Measurements from ENCODE around the gene SORCS2.

DNA sequence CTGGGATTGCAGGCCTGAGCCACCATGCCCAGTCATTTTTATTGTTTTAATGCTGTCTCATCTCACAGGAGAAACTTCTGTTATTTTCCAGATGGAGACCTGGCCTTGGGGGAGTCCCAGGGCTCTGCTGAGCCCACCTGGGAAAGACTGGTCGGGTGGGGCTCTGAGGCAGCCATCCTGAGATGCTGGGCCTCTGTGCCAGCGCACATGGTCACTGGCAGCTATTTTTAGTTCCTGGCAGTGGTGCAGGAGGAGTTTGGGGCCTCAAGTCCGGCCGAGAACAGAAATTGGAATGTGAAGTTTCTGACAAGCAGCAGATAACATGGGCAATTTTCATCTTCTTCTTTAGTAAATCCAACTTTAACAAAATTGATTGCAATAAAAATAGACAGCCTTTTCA lies 44.5 kb downstream of the SORCS2 start:
- TF ChIP-seq CTCF (IDR thresholded peaks at IDR 0.05; ENCODE audit: low read depth, low read length) = no peak
- no peak for TF ChIP-seq POLR2A (IDR thresholded peaks at IDR 0.05; ENCODE audit: extremely low read depth, insufficient read length)
- no peak for TF ChIP-seq MAX (IDR thresholded peaks at IDR 0.05; ENCODE audit: low read depth, low read length)
